GM21528 (cell line): ENCODE results near the gene CHM.
"Not testable (repeated sequence)": the region's sequence is repeated elsewhere in the genome, so short reads cannot be mapped to it uniquely, and the experiment has no call there.

ENCODE experiments used
- ATAC-seq: cut with Tn5 transposase; IDR thresholded peaks from one replicate; pipeline ENCODE4 v1.9.1; 2021; ENCODE audit warnings: mild to moderate bottlenecking, moderate library complexity; ENCODE audit not compliant: unreplicated experiment, low FRiP score

The CHM gene

GRCh38 chrX:86047174-86047935, at the start of gene CHM:
TSS of gene CHM (minus strand) at chrX:86047558. CDS start at chrX:86047532, 26 bp downstream.
- ATAC-seq, result peak; percentile 99

GRCh38 chrX:86078650-86079049, 31.3 kb upstream of the CHM start:
- ATAC-seq, result no peak

- ATAC-seq, result no peak
Observed at GRCh38 chrX:86066998-86067397, 19.6 kb upstream of the CHM start.

- ATAC-seq, result no peak
Observed at GRCh38 chrX:86061407-86061806, 14.0 kb upstream of the CHM start.

- ATAC-seq, result no peak
Observed at GRCh38 chrX:86051741-86052140, 4.4 kb upstream of the CHM start.

- ATAC-seq, result no peak
Observed at GRCh38 chrX:86047936-86048280, 550 bp upstream of the CHM start.

- ATAC-seq, result no peak
Observed at GRCh38 chrX:86044216-86044615, 3.1 kb downstream of the CHM start.

- no peak for ATAC-seq
Observed at GRCh38 chrX:86039625-86040568, 7.5 kb downstream of the CHM start.

- no peak for ATAC-seq
Observed at GRCh38 chrX:86033385-86033784, 14.0 kb downstream of the CHM start.

- ATAC-seq, result no peak
Observed at GRCh38 chrX:86028681-86029080, 18.7 kb downstream of the CHM start.

GRCh38 chrX:86023811-86024210, 23.5 kb downstream of the CHM start:
- ATAC-seq, result no peak

- ATAC-seq, result no peak
Observed at GRCh38 chrX:86021652-86022289, 25.6 kb downstream of the CHM start.

GRCh38 chrX:86016139-86016538, 31.2 kb downstream of the CHM start:
- no peak for ATAC-seq

- ATAC-seq, result not testable (repeated sequence)
Observed at GRCh38 chrX:86014959-86015358, 32.4 kb downstream of the CHM start.

- no peak for ATAC-seq
Observed at GRCh38 chrX:86014421-86014820, 32.9 kb downstream of the CHM start.

GRCh38 chrX:86013792-86014191, 33.6 kb downstream of the CHM start:
- no peak for ATAC-seq

- ATAC-seq, result no peak
Observed at GRCh38 chrX:86012188-86012587, 35.2 kb downstream of the CHM start.

- ATAC-seq, result not testable (repeated sequence)
Observed at GRCh38 chrX:86009803-86010202, 37.6 kb downstream of the CHM start.

- not testable (repeated sequence) for ATAC-seq
Observed at GRCh38 chrX:86007891-86008290, 39.5 kb downstream of the CHM start.

- ATAC-seq, result no peak
Observed at GRCh38 chrX:86002076-86002896, 45.1 kb downstream of the CHM start.
